GM12878 (cell line): ENCODE data around the gene WDR91. TPM values are rescaled to one million over a fixed set of nuclear protein-coding genes. Genes with fewer than 3 reads are reported as not detected.

Experiments used
- ATF3 ChIP-seq: IDR thresholded peaks from 2 replicates; pipeline ENCODE4 v1.6.1; 2011; ENCODE audit warnings: low read depth, mild to moderate bottlenecking, low read length, moderate library complexity, borderline replicate concordance; ENCODE audit errors: extremely low read depth
- CUX1 ChIP-seq: IDR thresholded peaks from 2 replicates; pipeline ENCODE4 v1.6.1; 2012; ENCODE audit warnings: improper control_type of control experiment, low read depth, low read length; ENCODE audit not compliant: insufficient replicate concordance
- DPF2 ChIP-seq: fragments of 450-650 bp; IDR thresholded peaks from 2 replicates; pipeline ENCODE4 v1.6.1; 2017; ENCODE audit warnings: mild to moderate bottlenecking
- GATAD2B ChIP-seq: fragments of 450-650 bp; conservative IDR thresholded peaks from 2 replicates; pipeline ENCODE4 v1.6.1; 2017; ENCODE audit warnings: low read depth, mild to moderate bottlenecking, moderate library complexity
- IKZF1 ChIP-seq: fragments of 450-650 bp; conservative IDR thresholded peaks from 2 replicates; pipeline ENCODE4 v1.6.1; 2017; ENCODE audit warnings: antibody characterized with exemption, mild to moderate bottlenecking
- IKZF2 ChIP-seq, 2 experiments: fragments of 450-650 bp; IDR thresholded peaks; 2 replicates each; pipeline ENCODE4 v1.6.1; 2017; ENCODE audit warnings: mild to moderate bottlenecking in 2 of 2, moderate library complexity in 2 of 2
- KLF5 ChIP-seq: fragments of 450-650 bp; IDR thresholded peaks from 2 replicates; pipeline ENCODE4 v1.6.1; 2014; ENCODE audit warnings: mild to moderate bottlenecking; ENCODE audit not compliant: partially characterized antibody
- MTA2 ChIP-seq: fragments of 450-650 bp; IDR thresholded peaks from 2 replicates; pipeline ENCODE4 v1.6.1; 2016; ENCODE audit warnings: low read depth, mild to moderate bottlenecking, moderate library complexity
- NR2C2 ChIP-seq: IDR thresholded peaks from 2 replicates; pipeline ENCODE4 v1.6.1; 2011; ENCODE audit warnings: borderline replicate concordance, low read depth; ENCODE audit not compliant: control insufficient read depth, insufficient read length
- PAX8 ChIP-seq: fragments of 450-650 bp; IDR thresholded peaks from 2 replicates; pipeline ENCODE4 v1.6.1; 2017; ENCODE audit warnings: mild to moderate bottlenecking, moderate library complexity
- PML ChIP-seq: IDR thresholded peaks from 2 replicates; pipeline ENCODE4 v1.6.1; 2012; ENCODE audit warnings: low read length, inconsistent platforms
- SMAD1 ChIP-seq: fragments of 450-650 bp; IDR thresholded peaks from 2 replicates; pipeline ENCODE4 v1.6.1; 2018; ENCODE audit warnings: mild to moderate bottlenecking, low read depth; ENCODE audit not compliant: partially characterized antibody
- SREBF2 ChIP-seq: IDR thresholded peaks from 2 replicates; pipeline ENCODE4 v1.6.1; 2012; ENCODE audit warnings: mild to moderate bottlenecking, low read length
- SUPT20H ChIP-seq: IDR thresholded peaks from 2 replicates; pipeline ENCODE4 v1.6.1; 2011; ENCODE audit warnings: low read depth, mild to moderate bottlenecking, low read length, moderate library complexity, borderline replicate concordance; ENCODE audit not compliant: control insufficient read depth
- ZNF274 ChIP-seq: IDR thresholded peaks from one replicate; pipeline ENCODE4 v1.8.0; 2011; ENCODE audit not compliant: insufficient read length, insufficient read depth
- ZNF687 ChIP-seq: fragments of 450-650 bp; IDR thresholded peaks from 2 replicates; pipeline ENCODE4 v1.6.1; 2017; ENCODE audit warnings: mild to moderate bottlenecking, moderate library complexity
- polyA plus RNA-seq, 11 experiments: library from polyadenylated mRNA; depleted of rRNA in 4 of 11; unstranded in 6 of 11; stranded (reverse) in 5 of 11; fragments of >200 nt; fragmentation: Nextera tagmentation in 4 of 11; fragmentation: Illumina TruSeq in 1 of 11; extraction: Ambion mirVana in 4 of 11; extraction: Trizol in 1 of 11; gene quantifications; 1 replicate in 1 of 11; 2 replicates in 10 of 11; pipeline versions ENCODE4 v1.2.1 to v1.2.3, GENCODE V29; 2011 to 2016; ENCODE audit warnings: inconsistent platforms in 2 of 11, missing spikeins in 2 of 11, low read depth in 1 of 11
- total RNA-seq, 4 experiments: library from RNA; depleted of rRNA in 3 of 4; stranded (reverse); fragments of >200 nt in 3 of 4; fragmentation: Illumina TruSeq in 1 of 4; extraction: Trizol in 1 of 4; gene quantifications; 2 replicates each; pipeline versions ENCODE4 v1.2.1 to v1.2.3, GENCODE V29; 2013 to 2021

The WDR91 gene
- total and polyA plus RNA-seq, 10 of the 15 experiments (the other 5 are each of a cell fraction or from before 2014, with no cell fraction given): 7.6 to 83.3 (median 16.5) TPM

GRCh38 chr7:135150072-135150782 is 61.1 kb downstream of the WDR91 start (continued):
- TF ChIP-seq KLF5 (no peak), GATAD2B (no peak), SUPT20H (no peak), NR2C2 (no peak), IKZF1 (peak; percentile 45; the same call in 1 of the 2 replicates), MTA2 (0 out of 2 replicates have a peak, but pooled peaks have one; percentile 19), CUX1 (peak; percentile 74), ZNF274 (no peak), SREBF2 (no peak), ATF3 (no peak), PAX8 (no peak), PML (no peak), ZNF687 (0 out of 2 replicates have a peak, but pooled peaks have one; percentile 29), SMAD1 (no peak), DPF2 (0 out of 2 replicates have a peak, but pooled peaks have one; percentile 23), IKZF2 (IDR thresholded peaks at IDR 0.05) (0 out of 4 replicates have a peak, but pooled peaks have one; percentile 16 to 20)
